Esophagus squamous epithelium (tissue), 5 donors: ENCODE data around the gene KDM3B. TPM values are rescaled to one million over a fixed set of nuclear protein-coding genes. Genes with fewer than 3 reads are reported as not detected.
"Not testable (repeated sequence)": the region's sequence is repeated elsewhere in the genome, so short reads cannot be mapped to it uniquely, and the experiment has no call there.

ENCODE experiments used
- DNase-seq: peaks from one replicate; lab custom pipeline; 2025; lab: John Stamatoyannopoulos, UW
- H3K27ac ChIP-seq, 4 donors: fragments of 200-600 bp; sonication (generic); one replicate each; pipeline ENCODE4 v1.5.1; 2016 to 2019; ENCODE audit warnings: mild to moderate bottlenecking in 1 of 4
- H3K27me3 ChIP-seq, 4 donors: fragments of 200-600 bp; sonication (generic); 1 replicate in 3 of 4; 2 replicates in 1 of 4; pipeline versions ENCODE4 v1.5.1 to v1.6.0; 2017 to 2021; ENCODE audit warnings: antibody characterized with exemption in 1 of 4
- H3K36me3 ChIP-seq, 3 donors: fragments of 200-600 bp; sonication (generic); one replicate each; pipeline ENCODE4 v1.5.1; 2016 to 2019
- H3K4me1 ChIP-seq, 3 donors: fragments of 200-600 bp; sonication (generic); one replicate each; pipeline ENCODE4 v1.5.1; 2017 to 2019
- H3K4me3 ChIP-seq, 4 donors: fragments of 200-600 bp; sonication (generic); 1 replicate in 3 of 4; 2 replicates in 1 of 4; pipeline ENCODE4 v1.5.1; 2016 to 2019; ENCODE audit warnings: mild to moderate bottlenecking in 2 of 4, moderate library complexity in 1 of 4
- H3K9me3 ChIP-seq, 3 donors: fragments of 200-600 bp; sonication (generic); one replicate each; pipeline ENCODE4 v1.5.1; 2016 to 2019
- CTCF ChIP-seq, 6 experiments: fragments of 450-650 bp in 4 of 6; fragments of 200-600 bp in 2 of 6; sonication (generic) in 2 of 6; IDR thresholded peaks; one replicate each; pipeline ENCODE4 v1.5.1; 2016 to 2019; ENCODE audit warnings: antibody characterized with exemption in 6 of 6, mild to moderate bottlenecking in 4 of 6, moderate library complexity in 4 of 6
- POLR2A ChIP-seq, 4 donors: fragments of 450-650 bp; IDR thresholded peaks; one replicate each; pipeline ENCODE4 v1.6.1; 2017; ENCODE audit warnings: antibody characterized with exemption in 4 of 4, mild to moderate bottlenecking in 4 of 4, moderate library complexity in 3 of 4
- WGBS, 2 donors: methylation state at CpG; one replicate each; pipeline ENCODE4 v1.1.5; 2018; 5-methylcytosine and 5-hydroxymethylcytosine counted together
- intact Hi-C: fragments of 100-400 bp; cut with DNase I; formaldehyde crosslinking; loops from one replicate; pipeline ENCODE4 v1.15.0; 2022
- total RNA-seq, 4 donors: library from RNA; depleted of rRNA; stranded (reverse); fragments of >200 nt; gene quantifications; one replicate each; pipeline ENCODE4 v1.1.0, GENCODE V29; 2016
- donor health status: DM: yes; HTN: yes; CAD: no.

KDM3B gene
- total RNA-seq, 4 donors from 2014 or later, result 34.5 to 53.8 (median 36.2) TPM

GRCh38 chr5:138372653-138373052, 20.2 kb downstream of the KDM3B start:
- 46 to 71% methylated on average over 2 to 5 of the region's 5 CpGs for WGBS, 2 donors
- intact Hi-C loops, result no loop called here
- Histone ChIP-seq H3K4me3 (no peak overlapping the region), H3K36me3 (peaks cover 0 to 54% (median 19%) of the 10 kb centered on the region in 3 donors), H3K27me3 (no peaks in the 10 kb centered on the region), H3K9me3 (no peaks in the 10 kb centered on the region), H3K4me1 (peaks cover 4 to 32% (median 7%) of the 10 kb centered on the region in 3 donors), H3K27ac (no peak overlapping the region)
- DNase-seq, result no peak
- no peak for TF ChIP-seq CTCF (IDR thresholded peaks at IDR 0.05)
- no peak for TF ChIP-seq POLR2A (IDR thresholded peaks at IDR 0.05)

- H3K36me3 ChIP-seq, result peaks cover 5 to 100% (median 55%) of the 10 kb centered on the region in 3 donors
- intact Hi-C loops, result no loop called here
- H3K4me3 ChIP-seq, result no peak overlapping the region
- WGBS, 2 donors, result 89 to 95% methylated on average over 8 of the region's 8 CpGs
- H3K9me3 ChIP-seq, result no peaks in the 10 kb centered on the region
- DNase-seq, result no peak
- H3K4me1 ChIP-seq, result no peaks in the 10 kb centered on the region
- TF ChIP-seq POLR2A (IDR thresholded peaks at IDR 0.05) (no peak), CTCF (IDR thresholded peaks at IDR 0.05) (no peak)
- H3K27me3 ChIP-seq, result no peaks in the 10 kb centered on the region
- H3K27ac ChIP-seq, result no peak overlapping the region
These were observed 29.9 kb downstream of the KDM3B start for GRCh38 chr5:138382347-138382746.

GRCh38 chr5:138385660-138386059, 33.2 kb downstream of the KDM3B start:
- no peak for TF ChIP-seq CTCF (IDR thresholded peaks at IDR 0.05)
- no peak for TF ChIP-seq POLR2A (IDR thresholded peaks at IDR 0.05)
- no peaks in the 10 kb centered on the region for H3K9me3 ChIP-seq
- DNase-seq, result no peak
- no peaks in the 10 kb centered on the region for H3K27me3 ChIP-seq
- no peak overlapping the region for H3K4me3 ChIP-seq
- peaks cover 5 to 90% (median 37%) of the 10 kb centered on the region in 3 donors for H3K36me3 ChIP-seq
- H3K4me1 ChIP-seq, result no peaks in the 10 kb centered on the region
- no peak overlapping the region for H3K27ac ChIP-seq
- intact Hi-C loops, result no loop called here
- 85 to 100% methylated on average over 1 of the region's 1 CpG for WGBS, 2 donors

- Histone ChIP-seq H3K27me3 (no peaks in the 10 kb centered on the region), H3K4me1 (no peaks in the 10 kb centered on the region), H3K9me3 (no peaks in the 10 kb centered on the region), H3K4me3 (no peak overlapping the region), H3K27ac (no peak overlapping the region), H3K36me3 (peaks cover 12 to 90% (median 36%) of the 10 kb centered on the region in 3 donors)
- DNase-seq, result no peak
- TF ChIP-seq CTCF (IDR thresholded peaks at IDR 0.05) (no peak), POLR2A (IDR thresholded peaks at IDR 0.05) (no peak)
- WGBS, 2 donors, result 87 to 89% methylated on average over 10 of the region's 10 CpGs
- intact Hi-C loops, result no loop called here
These were observed 33.8 kb downstream of the KDM3B start for GRCh38 chr5:138386290-138386689.

GRCh38 chr5:138389332-138389731, 36.8 kb downstream of the KDM3B start:
- intact Hi-C loops, result no loop called here
- Histone ChIP-seq H3K36me3 (peaks cover 15 to 90% (median 41%) of the 10 kb centered on the region in 3 donors), H3K27me3 (no peaks in the 10 kb centered on the region), H3K4me3 (no peak overlapping the region), H3K4me1 (no peaks in the 10 kb centered on the region), H3K9me3 (no peaks in the 10 kb centered on the region), H3K27ac (no peak overlapping the region)
- no peak for DNase-seq
- WGBS, 2 donors, result 73 to 93% methylated on average over 3 of the region's 3 CpGs
- TF ChIP-seq POLR2A (IDR thresholded peaks at IDR 0.05) (no peak), CTCF (IDR thresholded peaks at IDR 0.05) (no peak)

- peaks cover 15 to 90% (median 42%) of the 10 kb centered on the region in 3 donors for H3K36me3 ChIP-seq
These were observed 37.4 kb downstream of the KDM3B start for GRCh38 chr5:138389911-138390310.

More at GRCh38 chr5:138389911-138390310, 37.4 kb downstream of the KDM3B start:
- H3K4me1 ChIP-seq, H3K27ac ChIP-seq, H3K27me3 ChIP-seq, H3K4me3 ChIP-seq, H3K9me3 ChIP-seq, DNase-seq: not testable (repeated sequence)
- intact Hi-C loops, result loop anchor here (10.0 kb wide), 1 partner anchor 165 kb away; no protein-coding TSS in a partner anchor
- 95 to 100% methylated on average over 4 to 10 of the region's 10 CpGs for WGBS, 2 donors
